Nucleus accumbens (tissue), 56 donors: ENCODE results near the gene CD79B.
A peak's percentile ranks its signal among the peaks of the same experiment; 100 is the strongest.

Experiments used
- DNase-seq, 56 donors: peaks; one replicate each; lab custom pipeline; 2025; lab: John Stamatoyannopoulos, UW

Gene CD79B

DNA sequence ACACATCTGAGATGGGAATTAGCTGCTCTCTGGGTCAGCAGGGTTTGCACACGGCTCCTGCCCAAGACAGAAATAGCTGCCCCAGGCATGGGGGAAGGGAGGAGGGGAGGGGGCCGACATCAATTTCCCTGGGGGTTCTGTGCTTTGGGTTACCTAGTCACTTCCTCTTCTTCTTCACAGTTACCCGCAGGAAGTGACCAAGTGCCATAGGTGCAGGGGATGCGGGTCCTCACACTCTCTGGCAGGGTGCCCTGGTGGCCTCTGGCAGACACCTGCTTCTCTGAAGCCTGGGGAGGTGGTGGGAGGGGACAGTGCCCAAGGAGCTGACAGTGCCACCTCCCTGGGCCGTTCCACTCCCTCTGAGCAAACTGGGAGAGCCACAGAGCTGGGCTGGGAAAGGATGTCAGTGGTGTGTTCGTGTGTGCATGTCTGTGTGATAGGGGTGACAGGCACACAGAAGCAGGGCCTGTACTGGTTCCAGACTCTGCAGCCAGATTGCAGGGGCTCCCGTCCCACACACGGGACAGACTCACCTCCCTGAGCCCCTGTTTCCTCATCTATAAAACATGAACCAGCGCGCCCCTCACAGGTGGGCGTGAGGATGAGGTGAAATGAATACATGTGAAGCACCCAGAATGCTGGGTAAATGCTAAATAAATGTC lies 22.4 kb upstream of the CD79B start:
- no peak for DNase-seq

- DNase-seq: no peak
Measured at GRCh38 chr17:63950940-63951907, 19.1 kb upstream of the CD79B start.

DNA sequence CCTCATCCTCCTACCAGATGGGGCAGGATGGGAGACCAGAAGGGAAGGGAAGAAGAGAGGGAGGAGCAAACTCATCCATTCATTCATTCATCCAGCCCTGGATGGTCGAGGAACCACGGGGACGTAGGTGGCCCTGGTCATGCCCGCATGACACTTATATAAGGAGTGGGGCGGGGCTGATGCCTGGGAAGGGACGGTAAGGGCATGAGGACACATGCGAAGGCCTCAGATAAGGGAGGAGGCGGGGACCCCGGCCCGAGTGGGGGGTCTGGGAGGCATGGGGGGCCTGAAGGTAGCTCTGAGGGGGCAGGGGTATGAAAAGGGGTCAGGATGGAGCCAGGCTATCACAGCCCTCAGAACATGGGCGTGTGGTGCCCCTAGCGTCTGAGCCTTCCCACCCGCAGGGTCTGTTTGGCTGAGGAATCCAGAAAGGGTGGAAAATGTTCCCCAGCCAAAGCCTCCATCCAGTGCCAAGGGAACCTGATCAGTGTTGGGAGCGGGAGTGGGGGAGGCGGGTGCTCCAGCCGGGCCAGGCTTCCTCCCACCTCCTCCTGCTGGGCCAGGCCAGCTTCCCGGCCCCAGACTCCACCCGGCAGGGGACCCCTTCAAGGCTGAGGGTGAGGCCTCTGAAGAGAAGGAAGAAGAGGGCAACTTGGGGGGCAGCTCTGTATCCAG lies 17.6 kb upstream of the CD79B start:
- DNase-seq: no peak

GRCh38 chr17:63948521-63948920 lies 16.4 kb upstream of the CD79B start:
- no peak for DNase-seq

DNA sequence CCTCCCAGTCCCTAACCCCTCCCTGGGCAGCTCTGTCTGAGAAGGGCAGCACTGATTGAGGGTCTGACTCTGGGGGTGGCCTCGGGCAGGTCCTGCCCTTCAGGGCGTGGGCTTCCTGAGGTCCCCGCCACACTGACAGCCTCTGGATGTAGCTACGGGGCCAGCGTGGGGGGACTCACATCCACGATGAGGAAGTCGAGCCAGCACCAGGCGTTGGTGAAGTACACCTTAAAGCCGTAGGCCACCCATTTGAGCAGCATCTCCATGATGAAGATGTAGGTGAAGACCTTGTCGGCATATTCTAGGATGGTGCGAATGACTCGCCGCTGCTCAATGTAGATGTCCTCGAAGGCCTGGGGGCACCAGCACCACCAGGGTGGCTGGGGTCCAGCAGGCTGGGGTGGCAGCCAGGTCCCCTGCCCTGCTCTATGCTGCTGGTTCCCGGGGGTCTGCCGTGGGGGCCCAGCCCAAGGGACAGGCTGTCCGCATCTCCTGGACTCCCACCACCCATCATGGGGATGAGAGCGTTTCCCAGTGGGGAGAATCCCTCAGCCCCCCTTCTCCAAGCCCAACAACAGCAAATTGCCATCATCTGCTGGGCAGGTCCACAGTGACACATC lies 15.7 kb upstream of the CD79B start:
- DNase-seq: no peak

GRCh38 chr17:63946440-63947363 lies 14.6 kb upstream of the CD79B start:
- peak in 10 of 56 donors; percentile 3 to 25 (median 9) for DNase-seq

- no peak for DNase-seq
Measured at GRCh38 chr17:63945784-63946439, 13.8 kb upstream of the CD79B start.

GRCh38 chr17:63944736-63945499 lies 12.8 kb upstream of the CD79B start:
- no peak for DNase-seq

GRCh38 chr17:63943745-63944144 lies 11.6 kb upstream of the CD79B start:
- DNase-seq: no peak

DNA sequence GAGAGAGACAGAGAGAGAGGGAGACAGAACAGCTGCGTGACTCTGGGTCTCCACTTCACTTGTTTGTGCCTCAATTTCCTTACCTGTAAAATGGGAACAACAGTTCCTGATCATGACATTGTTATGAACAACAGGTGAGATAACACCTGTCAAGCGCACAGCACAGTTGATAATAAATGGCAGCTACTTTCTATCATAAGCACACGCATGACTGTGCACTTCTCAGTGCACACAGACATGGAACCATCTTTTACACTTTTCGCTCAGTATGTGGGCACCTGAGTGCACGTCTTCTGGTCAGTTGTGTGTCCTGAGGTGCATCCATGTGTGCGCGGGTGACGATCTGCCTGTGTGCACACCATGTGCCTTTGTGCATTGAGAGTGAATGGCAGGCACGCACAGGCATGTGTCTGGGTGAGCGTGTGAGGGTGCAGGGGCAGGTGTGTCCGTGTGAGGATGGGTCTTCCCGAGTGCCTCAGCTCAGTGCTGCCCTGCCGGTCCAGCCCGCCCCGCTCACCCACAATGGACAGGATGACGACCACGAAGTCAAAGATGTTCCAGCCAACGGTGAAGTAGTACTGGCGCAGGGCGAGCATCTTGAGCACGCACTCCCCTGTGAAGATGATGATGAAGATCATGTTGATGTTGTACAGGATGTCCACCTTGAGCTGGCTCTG lies 10.3 kb upstream of the CD79B start:
- no peak for DNase-seq

DNA sequence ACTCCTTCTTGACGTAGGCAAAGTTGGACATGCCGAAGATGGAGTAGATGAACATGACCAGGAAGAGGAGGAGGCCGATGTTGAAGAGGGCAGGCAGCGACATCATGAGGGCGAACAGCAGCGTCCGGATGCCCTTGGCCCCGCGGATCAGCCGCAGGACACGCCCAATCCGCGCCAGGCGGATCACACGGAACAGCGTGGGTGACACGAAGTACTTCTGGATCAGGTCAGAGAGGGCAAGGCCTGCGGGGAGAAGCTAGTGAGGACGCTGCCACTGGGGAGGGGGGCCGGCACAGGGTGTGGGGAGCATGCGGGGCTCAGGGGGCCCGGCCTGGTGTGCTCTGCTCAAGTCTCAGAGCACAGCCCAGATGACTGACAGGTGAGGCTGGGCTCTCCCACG lies 9.6 kb upstream of the CD79B start:
- no peak for DNase-seq

GRCh38 chr17:63941162-63941561 lies 9.0 kb upstream of the CD79B start:
- DNase-seq: no peak

DNA sequence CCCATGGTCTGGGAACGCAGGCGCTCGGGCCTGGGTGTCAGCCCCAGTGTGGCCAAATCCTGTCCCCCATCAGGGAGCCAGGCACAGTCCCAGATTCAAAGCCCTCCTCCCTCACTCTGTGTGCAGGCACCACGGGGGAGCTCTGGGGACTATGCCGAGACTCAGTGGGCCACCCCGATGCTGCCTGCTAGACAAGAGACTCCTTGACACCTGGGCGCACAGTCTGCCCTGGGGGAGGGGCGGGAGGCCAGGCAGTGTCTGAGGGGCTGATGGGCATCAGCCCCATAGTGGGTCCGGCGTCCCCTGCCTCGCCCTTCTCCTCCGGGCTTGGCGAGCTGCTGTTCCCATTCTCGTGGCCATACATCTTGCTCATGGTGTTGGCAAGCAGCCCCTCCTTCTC lies 8.5 kb upstream of the CD79B start:
- no peak for DNase-seq

DNA sequence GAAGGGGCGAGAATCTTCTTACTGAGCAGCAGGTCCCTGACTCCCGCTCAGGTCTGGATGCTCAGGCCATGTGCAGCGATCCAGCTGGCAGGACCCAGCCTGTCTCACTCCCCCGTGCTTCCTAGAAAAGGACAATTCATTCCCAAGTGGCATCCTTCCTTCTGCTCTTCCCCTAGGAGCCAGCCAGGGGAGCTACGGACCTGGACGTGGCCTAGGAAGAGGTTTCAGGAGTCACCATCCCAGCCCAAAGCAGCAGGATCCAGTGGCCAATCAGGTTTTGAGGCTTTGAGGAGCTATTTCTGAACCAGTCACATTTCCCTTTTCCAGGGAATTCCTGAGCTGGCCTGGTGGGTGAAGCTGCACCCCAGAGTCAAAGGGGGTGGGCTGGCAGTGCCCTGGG lies 7.8 kb upstream of the CD79B start:
- DNase-seq: no peak

DNA sequence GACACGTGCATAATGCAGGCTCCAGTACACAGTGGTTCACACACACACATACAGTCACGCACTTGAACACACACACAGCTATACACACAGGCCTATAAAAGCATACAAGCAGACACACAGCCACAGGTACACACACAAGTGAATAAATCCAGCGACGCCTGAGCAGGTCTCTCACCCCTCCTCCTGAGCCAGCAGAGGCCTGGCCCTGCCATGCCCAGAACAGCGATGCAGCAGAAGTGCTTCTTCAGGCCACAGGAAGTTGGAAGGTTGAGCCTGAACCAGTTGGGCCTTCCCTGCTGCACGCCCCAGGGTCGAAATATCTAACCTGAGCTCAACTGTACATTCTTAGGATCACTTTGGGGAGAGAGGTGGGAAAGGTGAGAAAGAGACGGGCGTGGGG lies 7.3 kb upstream of the CD79B start:
- no peak for DNase-seq

- no peak for DNase-seq
Measured at GRCh38 chr17:63937920-63938319, 5.8 kb upstream of the CD79B start.

DNA sequence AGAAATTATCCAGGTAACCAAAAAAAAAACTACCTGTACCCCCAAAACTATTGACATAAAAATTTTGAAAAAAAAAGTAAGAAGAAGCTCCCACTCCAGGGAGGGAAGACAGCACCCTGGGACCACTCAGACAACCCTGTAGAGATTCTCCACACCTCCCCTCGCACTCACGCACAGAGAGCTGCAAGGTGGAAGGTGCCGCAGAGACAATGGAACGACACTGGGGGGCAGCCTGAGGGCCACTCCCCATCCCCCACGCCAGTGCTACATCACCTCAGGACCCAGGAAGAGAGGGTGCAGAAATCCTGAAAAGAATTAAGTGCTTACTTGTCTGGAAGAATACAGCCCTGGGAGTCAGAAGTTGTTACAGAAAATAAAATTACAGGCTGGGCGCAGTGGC lies 5.2 kb upstream of the CD79B start:
- DNase-seq: no peak
